ENCODE measurements around the gene HABP4.

HABP4 gene

GRCh38 chr9:96484521-96484931, 34.6 kb downstream of the HABP4 start:
- H3K4me3 ChIP-seq (ENCODE audit: low read length) = no peak overlapping the region
- TF ChIP-seq CTCF (IDR thresholded peaks at IDR 0.05; ENCODE audit: insufficient read depth, low read depth, low read length, missing control alignments) = no peak
- DNase-seq (ENCODE audit: low read depth) = no peak

GRCh38 chr9:96485280-96485679, 35.3 kb downstream of the HABP4 start:
- no peak overlapping the region for H3K4me3 ChIP-seq (ENCODE audit: low read length)
- TF ChIP-seq CTCF (IDR thresholded peaks at IDR 0.05; ENCODE audit: insufficient read depth, low read depth, low read length, missing control alignments) = no peak
- no peak for DNase-seq (ENCODE audit: low read depth)

GRCh38 chr9:96486386-96487028, 36.5 kb downstream of the HABP4 start:
- H3K4me3 ChIP-seq (ENCODE audit: low read length) = no peak overlapping the region
- TF ChIP-seq CTCF (IDR thresholded peaks at IDR 0.05; ENCODE audit: insufficient read depth, low read depth, low read length, missing control alignments) = no peak
- no peak for DNase-seq (ENCODE audit: low read depth)

- TF ChIP-seq CTCF (IDR thresholded peaks at IDR 0.05; ENCODE audit: insufficient read depth, low read depth, low read length, missing control alignments) = no peak
- H3K4me3 ChIP-seq (ENCODE audit: low read length) = no peak overlapping the region
- no peak for DNase-seq (ENCODE audit: low read depth)
These were observed 37.0 kb downstream of the HABP4 start for GRCh38 chr9:96487029-96487396.

- DNase-seq (ENCODE audit: low read depth) = no peak
- TF ChIP-seq CTCF (IDR thresholded peaks at IDR 0.05; ENCODE audit: insufficient read depth, low read depth, low read length, missing control alignments) = no peak
These were observed 38.0 kb downstream of the HABP4 start for GRCh38 chr9:96487949-96488348.

GRCh38 chr9:96489482-96489979, 39.6 kb downstream of the HABP4 start:
- H3K4me3 ChIP-seq (ENCODE audit: low read length) = no peak overlapping the region
- TF ChIP-seq CTCF (IDR thresholded peaks at IDR 0.05; ENCODE audit: insufficient read depth, low read depth, low read length, missing control alignments) = no peak
- no peak for DNase-seq (ENCODE audit: low read depth)

More at GRCh38 chr9:96487949-96488348, 38.0 kb downstream of the HABP4 start:
- H3K4me3 ChIP-seq (ENCODE audit: low read length) = no peak overlapping the region

GRCh38 chr9:96490534-96491078, 40.6 kb downstream of the HABP4 start:
- no peak for TF ChIP-seq CTCF (IDR thresholded peaks at IDR 0.05; ENCODE audit: insufficient read depth, low read depth, low read length, missing control alignments)
- no peak for DNase-seq (ENCODE audit: low read depth)
- no peak overlapping the region for H3K4me3 ChIP-seq (ENCODE audit: low read length)
